Activated CD4-positive, alpha-beta T cell treated with anti-CD3 and anti-CD28 coated beads, Interleukin-2, amount 10 ng/mL, durations not matched to agents 7 days and 5 days (primary cell): ENCODE data around the gene C9orf72. TPM values are rescaled to one million over a fixed set of nuclear protein-coding genes. Genes with fewer than 3 reads are reported as not detected.

Source experiments
- total RNA-seq, 2 experiments: library from RNA; stranded (reverse); gene quantifications; one replicate each; pipeline ENCODE4 v1.2.3, GENCODE V29; 2021

The C9orf72 gene
- total RNA-seq, 2 experiments from 2014 or later: 12.9 to 13.3 TPM

Other genes starting within 250 kb of the C9orf72 start
- gene IFNK, start 49.2 kb downstream of the C9orf72 start, total RNA-seq: not detected
- under 1 TPM; 0.62 to 0.71 TPM for gene MOB3B, start 43.7 kb downstream of the C9orf72 start, total RNA-seq